K562 (cell line): Measurements from ENCODE around the gene DESI2. TPM values are rescaled to one million over a fixed set of nuclear protein-coding genes. Genes with fewer than 3 reads are reported as not detected.

Experiments used
- ATAC-seq: fragments of 200-7000 bp; cut with Tn5 transposase; 3 replicates; pipeline ENCODE4 v1.9.1; 2020; ENCODE audit warnings: moderate library complexity
- BruUV-seq: library from RNA; stranded (reverse); fragments of 400-500 nt; replicated peaks from 2 replicates; lab custom pipeline; 2021; lab: Mats Ljungman, UMichigan
- CTCF ChIA-PET: fragments of 300-600 bp; formaldehyde crosslinking; extraction: SDS; loops from one replicate; lab custom pipeline; 2021; ENCODE audit warnings: low intra/inter-chr PET ratio; lab: Yijun Ruan, JAX
- POLR2A ChIA-PET: fragments of 300-600, 350-650 bp; sonication (Branson Sonifier 250); formaldehyde crosslinking; extraction: SDS; loops from one replicate; lab custom pipeline; 2021; ENCODE audit warnings: antibody characterized with exemption, inconsistent platforms; lab: Yijun Ruan, JAX
- DNase-seq, 4 experiments: peaks; one replicate each; pipeline versions ENCODE4 v3.0.0 to v3.0.0-alpha.2; 2011 to 2018; ENCODE audit warnings: low spot score in 3 of 4, mixed read lengths in 3 of 4; ENCODE audit errors: extremely low read depth in 1 of 4
- FAIRE-seq: peaks from 2 replicates; lab custom pipeline; 2011; peaks lifted over from hg19 to GRCh38; lab: Jason Lieb, UNC
- H2AFZ ChIP-seq: 2 replicates; pipeline ENCODE4 v1.6.0; 2011; ENCODE audit warnings: low read depth, low read length, control low read depth, inconsistent platforms
- H3K27ac ChIP-seq: fragments of 200-600 bp; 3 replicates; pipeline ENCODE4 v1.8.0; 2011; ENCODE audit warnings: low read depth, mild to moderate bottlenecking, control low read depth, inconsistent platforms, low read length, moderate library complexity, mixed read lengths; ENCODE audit errors: extremely low read depth
- H3K27me3 ChIP-seq, 2 experiments: fragments of 300-600 bp in 1 of 2; 2 replicates in 1 of 2; 3 replicates in 1 of 2; pipeline versions ENCODE4 v1.6.0 to v1.8.0; 2011; ENCODE audit warnings: inconsistent platforms in 2 of 2, low read length in 2 of 2, mild to moderate bottlenecking in 1 of 2, mixed read lengths in 1 of 2, moderate library complexity in 1 of 2; ENCODE audit not compliant: control insufficient read depth in 2 of 2, insufficient read depth in 2 of 2
- H3K36me3 ChIP-seq: fragments of 300-600 bp; 3 replicates; pipeline ENCODE4 v1.8.0; 2011; ENCODE audit warnings: mild to moderate bottlenecking, low read length, inconsistent platforms; ENCODE audit not compliant: control insufficient read depth, insufficient read depth
- H3K4me1 ChIP-seq, 2 experiments: fragments of 200-600 bp in 1 of 2; replicated peaks in 1 of 2; 2 replicates in 1 of 2; 3 replicates in 1 of 2; pipeline versions ENCODE4 v1.5.1 to v1.8.0; 2011; ENCODE audit warnings: inconsistent platforms in 2 of 2, low read length in 2 of 2, mild to moderate bottlenecking in 1 of 2, mixed read lengths in 1 of 2, moderate library complexity in 1 of 2; ENCODE audit not compliant: control insufficient read depth in 2 of 2, insufficient read depth in 2 of 2
- H3K4me2 ChIP-seq: 2 replicates; pipeline ENCODE4 v1.6.1; 2011; ENCODE audit warnings: low read length, control low read depth, inconsistent platforms, mixed read lengths; ENCODE audit not compliant: insufficient read depth
- H3K4me3 ChIP-seq: fragments of 200-600 bp; sonication (generic), shearing (Covaris generic); 2 replicates; pipeline ENCODE4 v1.5.1; 2016; ENCODE audit warnings: control low read depth, inconsistent platforms
- H3K79me2 ChIP-seq: fragments of 200-600 bp; 3 replicates; pipeline ENCODE4 v1.8.0; 2011; ENCODE audit warnings: low read length, inconsistent platforms; ENCODE audit not compliant: control insufficient read depth, insufficient read depth
- H3K9ac ChIP-seq, 2 experiments: 2 replicates each; pipeline versions ENCODE4 v1.6.0 to v1.6.1; 2011; ENCODE audit warnings: low read depth in 2 of 2, low read length in 2 of 2, control low read depth in 1 of 2, inconsistent platforms in 1 of 2, mild to moderate bottlenecking in 1 of 2, mixed read lengths in 1 of 2; ENCODE audit not compliant: insufficient read depth in 1 of 2
- H3K9me1 ChIP-seq: one replicate; pipeline ENCODE4 v1.6.0; 2011; ENCODE audit warnings: inconsistent platforms, mild to moderate bottlenecking, low read length, moderate library complexity; ENCODE audit not compliant: control insufficient read depth, insufficient read depth
- H3K9me3 ChIP-seq: replicated peaks from 2 replicates; pipeline ENCODE4 v1.5.1; 2011; ENCODE audit warnings: low read depth, low read length, inconsistent platforms; ENCODE audit not compliant: control insufficient read depth, insufficient read depth
- H4K20me1 ChIP-seq: replicated peaks from 2 replicates; pipeline ENCODE4 v1.6.1; 2011; ENCODE audit warnings: low read length, inconsistent platforms, mixed read lengths; ENCODE audit not compliant: control insufficient read depth, insufficient read depth
- TCF7 ChIP-seq: sonication (generic); IDR thresholded peaks from 2 replicates; pipeline ENCODE4 v1.6.1; 2016; ENCODE audit warnings: antibody characterized with exemption, borderline replicate concordance
- ZNF707 ChIP-seq: fragments of 250-450 bp; sonication (Bioruptor Pico); conservative IDR thresholded peaks from 2 replicates; pipeline ENCODE4 v1.8.0; 2022; ENCODE audit warnings: inconsistent platforms, mild to moderate bottlenecking, moderate library complexity
- WGBS: fragments of 100-300 bp; shearing (Covaris generic); methylation state at CpG from one replicate; pipeline ENCODE4 v1.1.6; 2016; ENCODE audit warnings: low coverage, mixed read lengths; ENCODE audit not compliant: insufficient coverage; ENCODE audit errors: missing lambda C conversion rate; 5-methylcytosine and 5-hydroxymethylcytosine counted together
- in situ Hi-C: fragments of 300-500 bp; cut with MboI; formaldehyde crosslinking; loops from 4 replicates; pipeline ENCODE4 v1.15.0; 2018; ENCODE audit warnings: inconsistent platforms, mixed read lengths
- intact Hi-C: fragments of 100-400 bp; cut with micrococcal nuclease; formaldehyde crosslinking; loops from 2 replicates; pipeline ENCODE4 v1.14.2; 2022
- polyA plus RNA-seq, 8 experiments: library from polyadenylated mRNA; depleted of rRNA in 4 of 8; stranded (reverse) in 5 of 8; unstranded in 3 of 8; fragments of >200 nt; fragmentation: Nextera tagmentation in 2 of 8; fragmentation: Illumina TruSeq in 1 of 8; extraction: Ambion mirVana in 2 of 8; extraction: Trizol in 1 of 8; gene quantifications; 2 replicates each; pipeline versions ENCODE4 v1.2.1 to v1.2.3, GENCODE V29; 2011 to 2014; ENCODE audit warnings: inconsistent platforms in 1 of 8, missing spikeins in 1 of 8
- total RNA-seq, 7 experiments: library from RNA; depleted of rRNA in 6 of 7; stranded (reverse); fragments of >200 nt in 6 of 7; fragmentation: Illumina TruSeq in 2 of 7; extraction: Trizol in 2 of 7; gene quantifications; 2 replicates each; pipeline versions ENCODE4 v1.2.1 to v1.2.3, GENCODE V29; 2011 to 2021; ENCODE audit warnings: low replicate concordance in 1 of 7
- TF ChIP-seq, protein P1 (sequence below), 2 experiments: fragments of 450-650 bp in 1 of 2; sonication (generic) in 1 of 2; formaldehyde crosslinking in 1 of 2; IDR thresholded peaks in 1 of 2; conservative IDR thresholded peaks in 1 of 2; 2 replicates each; pipeline versions ENCODE4 v1.6.1 to v1.8.1; 2016 to 2023; ENCODE audit warnings: mild to moderate bottlenecking in 2 of 2, moderate library complexity in 2 of 2, inconsistent platforms in 1 of 2, missing genetic modification reagents in 1 of 2
- TF ChIP-seq, protein P2 (sequence below), 2 experiments: fragments of 450-650 bp; IDR thresholded peaks; 2 replicates each; pipeline ENCODE4 v1.6.1; 2016; ENCODE audit warnings: mild to moderate bottlenecking in 2 of 2, borderline replicate concordance in 1 of 2, low read depth in 1 of 2, moderate library complexity in 1 of 2

DESI2 gene
- total and polyA plus RNA-seq, 9 of the 15 experiments (the other 6 are each of a cell fraction or from before 2014, with no cell fraction given), result 17.4 to 59.4 (median 38.4) TPM

DNA sequence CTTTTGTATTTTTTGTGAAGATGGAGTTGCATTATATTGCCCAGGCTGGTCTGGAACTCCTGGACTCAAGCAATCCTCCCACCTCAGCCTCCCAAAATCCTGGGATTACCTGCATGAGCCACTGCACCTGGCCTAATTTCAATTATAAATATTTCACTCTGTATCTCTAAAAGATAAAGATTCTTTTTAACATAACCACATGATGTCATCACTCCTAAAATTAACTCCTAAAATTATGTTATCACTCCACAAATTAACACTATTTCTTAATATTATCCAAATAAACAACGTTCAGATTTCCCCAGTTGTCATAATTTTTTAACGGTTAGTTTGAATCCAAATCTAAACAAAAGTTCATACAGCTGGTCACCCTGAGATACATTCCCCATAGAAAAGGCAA lies 43.0 kb downstream of the DESI2 start:
- H3K36me3 ChIP-seq, result peaks cover 53% of the 10 kb centered on the region
- no peak overlapping the region for H2AFZ ChIP-seq
- WGBS, result 86% methylated on average over 2 of the region's 2 CpGs
- no TSS peak for BruUV-seq
- ATAC-seq (no peak), FAIRE-seq (no peak), DNase-seq (no peak)
- no peaks in the 10 kb centered on the region for H3K9me3 ChIP-seq
- POLR2A ChIA-PET, result interaction anchor here (0.6 kb wide), 1 partner anchor 145 kb away, joined by 3 read pairs; no protein-coding TSS in a partner anchor
- no peak overlapping the region for H3K27ac ChIP-seq
- H3K4me3 ChIP-seq, result no peak overlapping the region
- no peaks in the 10 kb centered on the region for H4K20me1 ChIP-seq
- in situ Hi-C loops, result no loop called here
- no peaks in the 10 kb centered on the region for H3K27me3 ChIP-seq
- CTCF ChIA-PET, result no interaction called here
- intact Hi-C loops, result no loop called here
- no peaks in the 10 kb centered on the region for H3K9me1 ChIP-seq
- no peak overlapping the region for H3K4me2 ChIP-seq
- H3K9ac ChIP-seq, result no peak overlapping the region
- TF ChIP-seq, protein P1, sequence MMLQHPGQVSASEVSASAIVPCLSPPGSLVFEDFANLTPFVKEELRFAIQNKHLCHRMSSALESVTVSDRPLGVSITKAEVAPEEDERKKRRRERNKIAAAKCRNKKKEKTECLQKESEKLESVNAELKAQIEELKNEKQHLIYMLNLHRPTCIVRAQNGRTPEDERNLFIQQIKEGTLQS (IDR thresholded peaks at IDR 0.05), result peak; percentile 13; the same call in 1 of the 2 replicates
- TF ChIP-seq, protein P1 (CRISPR knock-in tag; conservative IDR thresholded peaks at IDR 0.05), result no peak
- no peak for TF ChIP-seq TCF7
- H3K4me1 ChIP-seq, result no peaks in the 10 kb centered on the region
- H3K79me2 ChIP-seq, result no peaks in the 10 kb centered on the region

GRCh38 chr1:244699741-244700140 lies 46.8 kb downstream of the DESI2 start:
- Histone ChIP-seq H3K4me3 (no peak overlapping the region), H3K36me3 (peaks cover 34% of the 10 kb centered on the region; the same call in 2 of the 3 replicates), H3K9me3 (no peaks in the 10 kb centered on the region), H2AFZ (no peak overlapping the region), H3K4me1 (no peaks in the 10 kb centered on the region), H3K4me2 (no peak overlapping the region), H3K27me3 (no peaks in the 10 kb centered on the region), H4K20me1 (no peaks in the 10 kb centered on the region), H3K9me1 (no peaks in the 10 kb centered on the region), H3K27ac (no peak overlapping the region), H3K9ac (no peak overlapping the region), H3K79me2 (no peaks in the 10 kb centered on the region)
- intact Hi-C loops, result no loop called here
- ChIA-PET POLR2A (interaction anchor here (0.6 kb wide), 1 partner anchor 12 kb away, joined by 3 read pairs; no protein-coding TSS in a partner anchor), CTCF (no interaction called here)
- 83% methylated on average over 4 of the region's 4 CpGs for WGBS
- FAIRE-seq, result no peak
- BruUV-seq, result no TSS peak
- in situ Hi-C loops, result no loop called here
- no peak for DNase-seq
- no peak for ATAC-seq
- TF ChIP-seq, protein P2, sequence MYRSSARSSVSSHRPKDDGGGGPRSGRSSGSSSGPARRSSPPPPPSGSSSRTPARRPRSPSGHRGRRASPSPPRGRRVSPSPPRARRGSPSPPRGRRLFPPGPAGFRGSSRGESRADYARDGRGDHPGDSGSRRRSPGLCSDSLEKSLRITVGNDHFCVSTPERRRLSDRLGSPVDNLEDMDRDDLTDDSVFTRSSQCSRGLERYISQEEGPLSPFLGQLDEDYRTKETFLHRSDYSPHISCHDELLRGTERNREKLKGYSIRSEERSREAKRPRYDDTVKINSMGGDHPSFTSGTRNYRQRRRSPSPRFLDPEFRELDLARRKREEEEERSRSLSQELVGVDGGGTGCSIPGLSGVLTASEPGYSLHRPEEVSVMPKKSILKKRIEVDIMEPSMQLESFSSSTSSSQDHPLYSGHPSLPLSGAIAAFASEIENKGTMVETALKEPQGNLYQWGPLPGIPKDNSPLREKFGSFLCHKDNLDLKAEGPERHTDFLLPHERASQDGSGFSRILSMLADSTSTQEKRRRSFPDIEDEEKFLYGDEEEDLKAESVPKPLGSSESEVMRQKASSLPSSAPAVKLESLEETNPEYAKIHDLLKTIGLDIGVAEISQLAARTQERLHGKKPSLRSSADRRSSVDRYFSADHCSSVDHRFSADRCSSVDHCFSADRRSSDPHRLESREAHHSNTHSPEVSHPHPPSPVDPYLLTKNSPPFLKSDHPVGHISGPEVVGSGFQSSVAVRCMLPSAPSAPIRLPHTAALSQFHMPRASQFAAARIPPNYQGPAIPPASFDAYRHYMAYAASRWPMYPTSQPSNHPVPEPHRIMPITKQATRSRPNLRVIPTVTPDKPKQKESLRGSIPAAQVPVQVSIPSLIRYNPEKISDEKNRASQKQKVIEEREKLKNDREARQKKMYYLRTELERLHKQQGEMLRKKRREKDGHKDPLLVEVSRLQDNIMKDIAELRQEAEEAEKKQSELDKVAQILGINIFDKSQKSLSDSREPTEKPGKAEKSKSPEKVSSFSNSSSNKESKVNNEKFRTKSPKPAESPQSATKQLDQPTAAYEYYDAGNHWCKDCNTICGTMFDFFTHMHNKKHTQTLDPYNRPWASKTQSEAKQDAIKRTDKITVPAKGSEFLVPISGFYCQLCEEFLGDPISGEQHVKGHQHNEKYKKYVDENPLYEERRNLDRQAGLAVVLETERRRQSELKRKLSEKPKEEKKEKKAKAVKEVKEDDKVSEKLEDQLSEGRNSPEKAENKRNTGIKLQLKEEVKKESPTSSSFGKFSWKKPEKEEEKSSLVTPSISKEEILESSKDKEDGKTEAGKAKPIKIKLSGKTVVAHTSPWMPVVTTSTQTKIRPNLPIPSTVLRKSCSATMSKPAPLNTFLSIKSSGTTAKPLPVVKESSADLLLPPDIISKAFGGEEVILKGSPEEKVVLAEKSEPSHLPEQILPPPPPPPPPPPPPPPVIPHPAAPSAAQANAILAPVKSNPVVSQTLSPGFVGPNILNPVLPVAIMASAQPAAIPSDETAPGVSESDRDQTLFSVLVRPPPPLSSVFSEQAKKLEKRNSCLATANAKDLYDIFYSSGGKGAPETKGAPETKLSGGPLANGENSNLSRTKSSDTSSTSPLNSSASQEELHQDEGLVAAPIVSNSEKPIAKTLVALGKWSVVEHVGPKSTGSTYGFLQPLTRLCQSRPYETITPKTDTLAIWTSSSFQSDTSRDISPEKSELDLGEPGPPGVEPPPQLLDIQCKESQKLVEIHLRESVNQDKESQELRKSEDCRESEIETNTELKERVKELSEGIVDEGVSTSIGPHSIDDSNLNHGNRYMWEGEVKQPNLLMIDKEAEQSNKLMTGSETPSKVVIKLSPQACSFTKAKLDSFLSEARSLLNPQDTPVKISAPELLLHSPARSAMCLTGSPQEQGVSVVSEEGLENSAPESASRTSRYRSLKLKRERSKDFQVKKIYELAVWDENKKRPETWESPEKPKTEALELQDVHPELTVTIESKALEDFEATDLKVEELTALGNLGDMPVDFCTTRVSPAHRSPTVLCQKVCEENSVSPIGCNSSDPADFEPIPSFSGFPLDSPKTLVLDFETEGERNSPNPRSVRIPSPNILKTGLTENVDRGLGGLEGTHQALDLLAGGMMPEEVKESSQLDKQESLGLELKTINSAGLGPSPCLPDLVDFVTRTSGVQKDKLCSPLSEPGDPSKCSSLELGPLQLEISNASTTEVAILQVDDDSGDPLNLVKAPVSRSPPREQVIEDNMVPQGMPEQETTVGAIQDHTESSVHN (IDR thresholded peaks at IDR 0.05; ENCODE audit: borderline replicate concordance in 1 of 2, low read depth in 1 of 2), result no peak
- TF ChIP-seq ZNF707 (CRISPR knock-in tag), result no peak
